Urinary bladder (tissue), 4 donors: ENCODE results near the gene UGGT2. TPM values are rescaled to one million over a fixed set of nuclear protein-coding genes. Genes with fewer than 3 reads are reported as not detected.
"Not testable (repeated sequence)": the region's sequence is repeated elsewhere in the genome, so short reads cannot be mapped to it uniquely, and the experiment has no call there.

Experiments used
- DNase-seq: peaks from one replicate; pipeline ENCODE4 v3.0.0-alpha.2; 2015; ENCODE audit errors: extremely low spot score
- H3K27ac ChIP-seq: one replicate; pipeline ENCODE4 v1.5.1; 2013; ENCODE audit warnings: low read depth, mild to moderate bottlenecking, moderate library complexity
- H3K36me3 ChIP-seq: one replicate; pipeline ENCODE4 v1.6.1; 2013; ENCODE audit warnings: mild to moderate bottlenecking, moderate library complexity; ENCODE audit not compliant: insufficient read depth
- H3K4me1 ChIP-seq: one replicate; pipeline ENCODE4 v1.6.1; 2013; ENCODE audit warnings: mild to moderate bottlenecking, moderate library complexity; ENCODE audit not compliant: insufficient read depth
- H3K4me3 ChIP-seq: one replicate; pipeline ENCODE4 v1.5.1; 2013; ENCODE audit warnings: low read depth, low read length
- WGBS: extraction: QIAGEN DNeasy Blood & Tissue Kit; methylation state at CpG from one replicate; pipeline ENCODE4 v1.1.7; 2013; 5-methylcytosine and 5-hydroxymethylcytosine counted together
- polyA plus RNA-seq: library from polyadenylated mRNA; stranded (reverse); fragments of 200-250 nt; gene quantifications from one replicate; pipeline ENCODE4 v1.2.3, GENCODE V29; 2013
- total RNA-seq: library from RNA; depleted of rRNA; stranded (reverse); fragments of >200 nt; gene quantifications from one replicate; pipeline ENCODE4 v1.2.3, GENCODE V29; 2014
- donor health status: healthy with polysubstance abuse.
- donor health status: healthy.

UGGT2 gene
- total and polyA plus RNA-seq, 2 donors = 15.1 to 186 TPM

DNA sequence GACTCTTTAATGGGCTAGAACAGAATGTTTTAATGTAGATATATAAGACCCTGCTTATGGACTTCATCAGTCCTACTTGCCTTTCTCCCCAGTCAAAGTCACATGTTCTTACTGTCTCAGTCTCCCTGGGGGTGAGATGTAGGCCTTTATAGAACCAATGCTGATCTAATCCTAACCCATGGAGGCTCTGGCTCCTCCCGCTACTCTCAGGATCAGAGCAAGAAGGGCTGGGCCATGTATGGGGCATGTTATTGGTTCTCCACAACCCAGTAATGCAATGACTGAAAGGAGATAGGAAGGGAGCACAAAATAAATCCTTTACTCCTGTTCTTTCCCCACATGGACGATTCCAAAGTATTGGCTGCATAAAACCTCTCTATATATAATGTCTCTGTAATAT, 82.3 kb downstream of the UGGT2 start:
- 95% methylated on average over 2 of the region's 2 CpGs for WGBS
- Histone ChIP-seq H3K4me3 (no peak overlapping the region), H3K27ac (no peak overlapping the region), H3K36me3 (no peaks in the 10 kb centered on the region), H3K4me1 (no peaks in the 10 kb centered on the region)
- DNase-seq = no peak

DNA sequence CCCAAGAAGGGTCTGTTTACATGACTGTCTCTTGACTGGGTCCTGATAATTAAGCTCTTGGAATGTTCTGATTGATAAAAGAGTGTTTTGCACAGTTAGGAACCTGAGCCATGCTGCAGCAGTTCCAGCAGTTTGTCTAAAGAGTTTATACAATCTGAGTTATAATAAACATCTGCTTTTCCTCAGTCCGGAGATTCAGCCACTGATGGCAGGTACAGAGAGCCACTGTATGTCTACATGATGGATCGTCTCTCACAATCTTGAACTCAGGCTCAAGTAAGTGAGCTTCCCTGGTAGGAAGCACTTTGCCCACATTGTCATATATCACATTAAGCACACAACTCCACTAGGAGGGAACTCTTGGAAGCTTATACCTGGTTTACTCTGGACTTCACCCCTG, 84.3 kb downstream of the UGGT2 start:
- H3K4me1 ChIP-seq = no peaks in the 10 kb centered on the region
- DNase-seq = no peak
- H3K27ac ChIP-seq = no peak overlapping the region
- no peak overlapping the region for H3K4me3 ChIP-seq
- no peaks in the 10 kb centered on the region for H3K36me3 ChIP-seq
- WGBS = 40% methylated on average over 2 of the region's 2 CpGs

DNA sequence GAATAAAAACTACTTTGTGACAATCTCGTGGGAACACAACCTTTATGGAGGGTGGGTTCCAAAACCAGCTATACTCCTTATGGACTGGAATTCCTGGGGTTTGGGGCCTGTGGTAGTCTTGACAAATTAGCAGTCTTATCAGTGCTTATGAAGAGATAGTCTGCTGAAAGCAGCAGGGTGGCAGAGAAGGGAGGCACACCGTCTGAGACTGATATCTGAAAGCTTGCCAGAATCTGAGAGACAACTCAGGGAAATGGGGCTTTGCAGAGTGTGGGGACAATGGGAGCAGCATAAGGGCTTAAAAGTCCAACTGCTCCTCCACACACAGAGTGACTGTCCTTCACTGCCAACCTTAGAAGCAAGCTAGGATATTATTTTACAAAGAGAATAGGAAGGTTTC, 95.9 kb downstream of the UGGT2 start:
- H3K4me1 ChIP-seq = no peaks in the 10 kb centered on the region
- 72% methylated on average over 2 of the region's 2 CpGs for WGBS
- peaks cover 2% of the 10 kb centered on the region for H3K36me3 ChIP-seq
- no peak overlapping the region for H3K4me3 ChIP-seq
- H3K27ac ChIP-seq = no peak overlapping the region
- DNase-seq = no peak

DNA sequence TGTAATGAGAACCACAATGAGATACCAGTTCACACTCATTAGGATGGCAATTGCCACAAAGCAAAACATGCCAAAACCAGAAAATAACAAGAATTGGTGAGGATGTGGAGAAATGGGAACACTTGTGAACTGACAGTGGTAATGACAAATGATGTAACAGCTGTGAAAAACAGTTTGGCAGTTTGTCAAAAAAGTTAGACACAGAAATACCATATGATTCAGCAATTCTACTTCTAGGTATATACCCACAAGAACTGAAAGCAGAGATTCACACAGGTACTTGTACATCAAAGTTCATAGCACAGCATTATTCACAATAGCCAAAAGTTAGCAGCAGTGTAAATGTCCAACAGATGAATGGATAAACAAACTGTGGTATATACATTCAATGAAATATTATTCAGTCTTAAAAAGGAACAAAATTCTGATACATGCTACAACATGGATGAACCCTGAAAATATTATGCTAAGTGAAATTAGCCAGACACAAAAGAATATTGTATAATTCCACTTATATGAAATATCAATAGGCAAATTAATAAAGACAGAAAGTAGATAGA, 96.5 kb downstream of the UGGT2 start:
- H3K36me3 ChIP-seq = peaks cover 2% of the 10 kb centered on the region
- H3K27ac ChIP-seq = no peak overlapping the region
- DNase-seq = no peak
- no peak overlapping the region for H3K4me3 ChIP-seq
- no peaks in the 10 kb centered on the region for H3K4me1 ChIP-seq

- no peak for DNase-seq
- peaks cover 2% of the 10 kb centered on the region for H3K36me3 ChIP-seq
- H3K4me3 ChIP-seq = no peak overlapping the region
- no peak overlapping the region for H3K27ac ChIP-seq
- no peaks in the 10 kb centered on the region for H3K4me1 ChIP-seq
- WGBS = 97% methylated on average over 3 of the region's 3 CpGs
These were observed 97.5 kb downstream of the UGGT2 start for GRCh38 chr13:95955719-95956118.

DNA sequence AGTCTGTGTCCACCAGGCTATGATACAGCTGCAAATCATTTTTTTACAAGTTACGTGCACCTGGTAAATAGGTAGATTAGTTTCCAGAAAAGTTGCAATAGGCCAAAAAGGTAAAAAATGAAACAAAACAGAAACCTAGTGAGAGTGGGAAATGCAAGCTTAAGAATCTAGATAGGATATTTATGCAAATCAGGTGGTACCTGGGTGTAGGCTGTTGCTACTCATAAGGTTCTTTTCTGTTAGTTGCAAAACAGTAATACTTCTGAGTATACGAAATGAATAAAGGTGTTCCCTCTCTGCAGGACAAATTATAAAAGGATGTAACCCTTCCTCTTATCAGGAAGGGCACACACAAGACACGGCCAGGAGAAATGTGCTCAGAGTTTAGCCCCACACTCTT, 97.9 kb downstream of the UGGT2 start:
- no peak overlapping the region for H3K27ac ChIP-seq
- peaks cover 2% of the 10 kb centered on the region for H3K36me3 ChIP-seq
- no peak overlapping the region for H3K4me3 ChIP-seq
- DNase-seq = no peak
- H3K4me1 ChIP-seq = no peaks in the 10 kb centered on the region
- 80% methylated on average over 3 of the region's 3 CpGs for WGBS

DNA sequence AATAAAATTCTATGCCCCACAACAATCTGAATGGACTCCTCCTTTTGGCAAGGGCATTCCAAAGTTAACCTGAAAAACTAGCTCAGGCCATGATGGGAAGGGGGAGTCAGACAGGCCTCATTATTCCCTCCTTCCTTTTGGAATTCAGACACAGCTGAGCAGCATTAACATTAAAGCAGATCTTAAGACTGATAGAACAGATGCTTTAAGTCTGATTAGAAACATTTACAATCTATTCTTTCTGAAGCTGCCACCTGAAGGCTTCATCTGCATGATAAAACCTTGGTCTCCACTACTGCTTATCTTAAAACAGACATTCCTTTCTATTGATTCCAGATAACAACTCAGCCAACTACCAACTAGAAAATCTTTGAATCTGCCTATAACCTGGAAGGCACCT, 98.9 kb downstream of the UGGT2 start:
- H3K36me3 ChIP-seq = peaks cover 2% of the 10 kb centered on the region
- no peak overlapping the region for H3K4me3 ChIP-seq
- H3K27ac ChIP-seq = no peak overlapping the region
- DNase-seq = no peak
- no peaks in the 10 kb centered on the region for H3K4me1 ChIP-seq

- Histone ChIP-seq H3K4me1 (no peaks in the 10 kb centered on the region), H3K4me3 (no peak overlapping the region)
- WGBS = 80% methylated on average over 1 of the region's 1 CpG
These were observed 103.1 kb downstream of the UGGT2 start for GRCh38 chr13:95950103-95950502.

DNA sequence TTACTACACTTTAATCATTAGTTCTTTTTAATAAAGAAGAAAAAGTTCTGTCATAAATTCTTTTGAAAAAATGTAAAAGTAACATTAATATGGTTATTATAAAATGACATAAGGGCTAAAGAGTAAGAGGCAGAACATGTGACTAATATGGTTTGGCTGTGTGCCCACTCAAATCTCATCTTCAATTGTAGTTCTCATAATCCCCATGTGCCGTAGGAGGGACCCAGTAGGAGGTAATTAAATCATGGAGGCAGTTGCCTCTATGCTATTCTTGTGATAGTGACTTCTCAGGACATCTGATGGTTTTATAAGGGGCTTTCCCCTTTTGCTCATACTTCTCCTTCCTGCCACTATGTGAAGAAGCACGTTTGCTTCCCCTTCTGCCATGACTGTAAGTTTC, 104.5 kb downstream of the UGGT2 start:
- DNase-seq = no peak
- no peaks in the 10 kb centered on the region for H3K4me1 ChIP-seq
- WGBS = 70% methylated on average over 2 of the region's 2 CpGs

More at GRCh38 chr13:95950103-95950502, 103.1 kb downstream of the UGGT2 start:
- Histone ChIP-seq H3K27ac (no peak overlapping the region), H3K36me3 (peaks cover 2% of the 10 kb centered on the region)
- DNase-seq = no peak

DNA sequence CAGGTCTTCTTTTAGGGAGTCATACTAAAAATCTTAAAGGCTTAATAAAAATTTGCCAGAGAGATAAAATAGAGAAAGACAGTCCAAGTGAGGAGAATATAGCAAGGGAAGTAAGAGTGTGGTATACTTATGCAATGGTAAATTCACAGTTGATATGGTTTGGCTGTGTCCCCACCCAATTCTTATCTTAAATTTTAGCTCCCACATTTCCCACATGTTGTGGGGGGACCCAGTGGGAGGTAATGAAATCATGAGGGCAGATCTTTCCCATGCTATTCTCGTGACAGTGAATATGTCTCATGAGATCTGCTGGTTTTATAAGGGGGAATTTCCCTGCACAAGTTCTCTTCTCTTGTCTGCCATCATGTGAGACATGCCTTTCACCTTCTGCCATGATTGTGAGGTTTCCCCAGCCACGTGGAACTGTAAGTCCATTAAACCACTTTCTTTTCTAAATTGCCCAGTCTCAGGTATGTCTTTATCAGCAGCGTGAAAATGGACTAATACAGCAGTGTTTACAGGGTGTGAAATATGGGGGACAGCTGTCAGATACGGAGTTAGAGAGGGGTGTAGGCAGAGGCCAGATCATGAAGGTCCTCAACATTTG, 115.4 kb downstream of the UGGT2 start:
- 83% methylated on average over 4 of the region's 4 CpGs for WGBS
- H3K4me3 ChIP-seq = no peak overlapping the region
- H3K27ac ChIP-seq = no peak overlapping the region
- no peaks in the 10 kb centered on the region for H3K4me1 ChIP-seq
- peaks cover 2% of the 10 kb centered on the region for H3K36me3 ChIP-seq
- DNase-seq = no peak

More for the DNA sequence above, 104.5 kb downstream of the UGGT2 start:
- peaks cover 2% of the 10 kb centered on the region for H3K36me3 ChIP-seq
- H3K27ac ChIP-seq = no peak overlapping the region
- no peak overlapping the region for H3K4me3 ChIP-seq

DNA sequence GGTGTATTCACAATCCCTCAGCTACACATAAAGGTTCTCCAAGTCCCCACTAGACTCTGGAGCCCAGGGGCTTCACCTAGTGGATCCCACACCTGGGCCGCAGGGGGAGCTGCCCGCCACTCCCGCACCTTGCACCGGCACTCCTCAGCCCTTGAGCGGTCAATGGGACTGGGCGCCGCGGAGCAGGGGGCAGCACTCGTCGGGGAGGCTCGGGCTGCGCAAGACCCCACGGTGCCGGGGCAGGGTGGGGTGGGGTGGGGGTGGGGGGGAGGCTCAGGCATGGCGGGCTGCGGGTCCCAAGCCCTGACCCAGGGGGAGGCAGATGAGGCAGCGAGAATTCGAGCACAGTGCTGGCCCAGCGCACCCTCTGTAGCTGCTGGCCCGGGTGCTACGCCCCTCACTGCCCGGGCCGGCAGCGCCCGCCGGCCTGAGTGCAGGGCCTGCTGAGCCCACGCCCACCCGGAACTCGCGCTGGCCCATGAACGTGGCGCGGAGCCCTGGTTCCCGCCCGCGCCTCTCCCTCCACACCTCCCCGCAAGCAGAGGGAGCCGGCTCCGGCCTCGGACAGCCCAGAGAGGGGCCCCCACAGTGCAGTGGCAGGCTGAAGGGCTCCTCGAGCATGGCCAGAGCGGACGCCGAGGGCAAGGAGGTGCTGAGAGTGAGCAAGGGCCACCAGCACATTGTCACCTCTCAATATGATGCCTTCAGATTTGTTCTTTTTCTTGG, 121.7 kb downstream of the UGGT2 start:
- no peaks in the 10 kb centered on the region for H3K36me3 ChIP-seq
- DNase-seq = no peak
- no peak overlapping the region for H3K4me3 ChIP-seq
- H3K4me1 ChIP-seq = no peaks in the 10 kb centered on the region
- H3K27ac ChIP-seq = no peak overlapping the region
- 95% methylated on average over 44 of the region's 44 CpGs for WGBS

DNA sequence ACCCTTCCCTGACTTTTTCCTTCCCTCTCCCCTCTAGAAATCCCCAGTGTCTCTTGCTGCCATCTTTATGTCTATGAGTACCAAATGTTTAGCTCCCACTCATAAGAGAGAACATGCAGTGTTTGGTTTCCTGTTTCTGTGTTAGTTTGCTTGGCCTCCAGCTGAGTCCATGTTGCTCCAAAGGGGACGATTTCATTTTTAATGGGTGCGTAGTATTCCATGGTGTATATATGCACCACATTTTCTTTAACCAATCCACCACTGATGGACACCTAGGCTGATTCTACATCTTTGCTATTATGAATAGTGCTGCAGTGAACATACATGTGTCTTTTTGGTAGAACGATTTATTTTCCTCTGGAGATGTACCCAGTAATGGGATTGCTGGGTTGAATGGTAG, 123.8 kb downstream of the UGGT2 start:
- no peaks in the 10 kb centered on the region for H3K4me1 ChIP-seq
- DNase-seq = no peak
- no peaks in the 10 kb centered on the region for H3K36me3 ChIP-seq
- no peak overlapping the region for H3K4me3 ChIP-seq
- no peak overlapping the region for H3K27ac ChIP-seq
- WGBS = 99% methylated on average over 3 of the region's 3 CpGs

- not testable (repeated sequence) for DNase-seq, H3K4me1 ChIP-seq, H3K4me3 ChIP-seq, H3K36me3 ChIP-seq, H3K27ac ChIP-seq
- 97% methylated on average over 36 of the region's 36 CpGs for WGBS
These were observed 124.8 kb downstream of the UGGT2 start for GRCh38 chr13:95928367-95928906.

DNA sequence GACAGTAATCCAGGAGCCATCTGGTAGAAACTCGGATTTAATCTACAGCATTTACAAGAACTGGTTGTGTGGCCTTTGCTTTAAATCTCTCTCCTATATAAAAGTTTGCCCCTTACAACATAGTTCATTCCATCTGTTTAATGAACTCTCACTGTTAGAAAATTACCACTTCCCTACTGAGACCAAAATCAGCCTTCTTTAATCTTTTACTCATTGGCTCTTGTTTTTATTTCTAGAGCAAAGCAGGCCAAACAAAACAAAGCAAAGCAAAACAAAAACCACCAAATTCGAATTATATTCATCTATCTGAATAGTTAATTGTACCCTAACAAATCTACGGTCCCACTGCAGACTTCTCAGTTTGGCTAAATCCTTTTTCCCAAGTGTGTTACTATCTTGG, 127.0 kb downstream of the UGGT2 start:
- H3K27ac ChIP-seq = no peak overlapping the region
- 52% methylated on average over 3 of the region's 3 CpGs for WGBS
- no peaks in the 10 kb centered on the region for H3K36me3 ChIP-seq
- DNase-seq = no peak
- no peaks in the 10 kb centered on the region for H3K4me1 ChIP-seq
- no peak overlapping the region for H3K4me3 ChIP-seq
